Measurements from ENCODE around the gene MGAT4A. TPM values are rescaled to one million over a fixed set of nuclear protein-coding genes. Genes with fewer than 3 reads are reported as not detected.
A peak's percentile ranks its signal among the peaks of the same experiment; 100 is the strongest.
"Not testable (repeated sequence)": the region's sequence is repeated elsewhere in the genome, so short reads cannot be mapped to it uniquely, and the experiment has no call there.

The MGAT4A gene
- polyA plus RNA-seq, 2 donors = 2.8 to 3.0 TPM

- Histone ChIP-seq H3K36me3 (ENCODE audit: control insufficient read depth in 2 of 2, insufficient read depth in 2 of 2, low read length in 1 of 2) (no peaks in the 10 kb centered on the region), H3K9me3 (ENCODE audit: control insufficient read depth in 2 of 2, insufficient read depth in 1 of 2, low read depth in 1 of 2, low read length in 1 of 2) (no peaks in the 10 kb centered on the region), H3K4me3 (ENCODE audit: low read depth in 1 of 2, low read length in 2 of 2) (no peak overlapping the region), H3K27me3 (ENCODE audit: control insufficient read depth in 1 of 2, insufficient read depth in 2 of 2, low read length in 2 of 2) (no peaks in the 10 kb centered on the region), H3K4me1 (ENCODE audit: control insufficient read depth in 2 of 2, insufficient read depth in 2 of 2, low read length in 1 of 2) (no peaks in the 10 kb centered on the region), H3K27ac (ENCODE audit: low read depth in 2 of 2, low read length in 1 of 2) (no peak overlapping the region)
- WGBS, 2 donors = 91 to 96% methylated on average over 3 of the region's 3 CpGs
Observed at GRCh38 chr2:98674233-98674964, 56.5 kb downstream of the MGAT4A start.

GRCh38 chr2:98669675-98670074 lies 61.3 kb downstream of the MGAT4A start:
- H3K4me1 ChIP-seq (ENCODE audit: control insufficient read depth in 2 of 2, insufficient read depth in 2 of 2, low read length in 1 of 2) = no peaks in the 10 kb centered on the region
- no peak overlapping the region for H3K4me3 ChIP-seq (ENCODE audit: low read depth in 1 of 2, low read length in 2 of 2)
- H3K27me3 ChIP-seq (ENCODE audit: control insufficient read depth in 1 of 2, insufficient read depth in 2 of 2, low read length in 2 of 2) = no peaks in the 10 kb centered on the region
- no peak overlapping the region for H3K27ac ChIP-seq (ENCODE audit: low read depth in 2 of 2, low read length in 1 of 2)
- no peaks in the 10 kb centered on the region for H3K36me3 ChIP-seq (ENCODE audit: control insufficient read depth in 2 of 2, insufficient read depth in 2 of 2, low read length in 1 of 2)
- no peaks in the 10 kb centered on the region for H3K9me3 ChIP-seq (ENCODE audit: control insufficient read depth in 2 of 2, insufficient read depth in 1 of 2, low read depth in 1 of 2, low read length in 1 of 2)
- WGBS, 2 donors = 62 to 73% methylated on average over 1 of the region's 1 CpG

GRCh38 chr2:98665677-98666076 lies 65.3 kb downstream of the MGAT4A start:
- 77 to 89% methylated on average over 3 of the region's 3 CpGs for WGBS, 2 donors
- Histone ChIP-seq H3K4me3 (ENCODE audit: low read depth in 1 of 2, low read length in 2 of 2) (no peak overlapping the region), H3K4me1 (ENCODE audit: control insufficient read depth in 2 of 2, insufficient read depth in 2 of 2, low read length in 1 of 2) (no peaks in the 10 kb centered on the region), H3K27me3 (ENCODE audit: control insufficient read depth in 1 of 2, insufficient read depth in 2 of 2, low read length in 2 of 2) (no peaks in the 10 kb centered on the region), H3K36me3 (ENCODE audit: control insufficient read depth in 2 of 2, insufficient read depth in 2 of 2, low read length in 1 of 2) (no peaks in the 10 kb centered on the region), H3K9me3 (ENCODE audit: control insufficient read depth in 2 of 2, insufficient read depth in 1 of 2, low read depth in 1 of 2, low read length in 1 of 2) (no peaks in the 10 kb centered on the region), H3K27ac (ENCODE audit: low read depth in 2 of 2, low read length in 1 of 2) (no peak overlapping the region)

GRCh38 chr2:98664323-98664722 lies 66.6 kb downstream of the MGAT4A start:
- Histone ChIP-seq H3K9me3 (ENCODE audit: control insufficient read depth in 2 of 2, insufficient read depth in 1 of 2, low read depth in 1 of 2, low read length in 1 of 2) (no peaks in the 10 kb centered on the region), H3K27ac (ENCODE audit: low read depth in 2 of 2, low read length in 1 of 2) (no peak overlapping the region), H3K36me3 (ENCODE audit: control insufficient read depth in 2 of 2, insufficient read depth in 2 of 2, low read length in 1 of 2) (peaks cover 0 to under 1% of the 10 kb centered on the region in 2 donors), H3K27me3 (ENCODE audit: control insufficient read depth in 1 of 2, insufficient read depth in 2 of 2, low read length in 2 of 2) (no peaks in the 10 kb centered on the region), H3K4me3 (ENCODE audit: low read depth in 1 of 2, low read length in 2 of 2) (no peak overlapping the region), H3K4me1 (ENCODE audit: control insufficient read depth in 2 of 2, insufficient read depth in 2 of 2, low read length in 1 of 2) (no peaks in the 10 kb centered on the region)
- 65 to 78% methylated on average over 3 of the region's 3 CpGs for WGBS, 2 donors

GRCh38 chr2:98663511-98664090 lies 67.3 kb downstream of the MGAT4A start:
- no peaks in the 10 kb centered on the region for H3K27me3 ChIP-seq (ENCODE audit: control insufficient read depth in 1 of 2, insufficient read depth in 2 of 2, low read length in 2 of 2)
- WGBS, 2 donors = 86% methylated on average over 12 of the region's 12 CpGs
- H3K4me1 ChIP-seq (ENCODE audit: control insufficient read depth in 2 of 2, insufficient read depth in 2 of 2, low read length in 1 of 2) = no peaks in the 10 kb centered on the region

GRCh38 chr2:98659491-98659840 lies 71.5 kb downstream of the MGAT4A start:
- H3K4me1 ChIP-seq (ENCODE audit: control insufficient read depth in 2 of 2, insufficient read depth in 2 of 2, low read length in 1 of 2) = not testable (repeated sequence)
- peak overlapping the region in 1 of 2 donors; percentile 49 for H3K27ac ChIP-seq (ENCODE audit: low read depth in 2 of 2, low read length in 1 of 2)
- WGBS, 2 donors = 87 to 89% methylated on average over 3 of the region's 3 CpGs

More at GRCh38 chr2:98663511-98664090, 67.3 kb downstream of the MGAT4A start:
- H3K4me3 ChIP-seq (ENCODE audit: low read depth in 1 of 2, low read length in 2 of 2) = no peak overlapping the region
- peaks cover 0 to 2% of the 10 kb centered on the region in 2 donors for H3K36me3 ChIP-seq (ENCODE audit: control insufficient read depth in 2 of 2, insufficient read depth in 2 of 2, low read length in 1 of 2)
- no peaks in the 10 kb centered on the region for H3K9me3 ChIP-seq (ENCODE audit: control insufficient read depth in 2 of 2, insufficient read depth in 1 of 2, low read depth in 1 of 2, low read length in 1 of 2)
- H3K27ac ChIP-seq (ENCODE audit: low read depth in 2 of 2, low read length in 1 of 2) = peak overlapping the region in 1 of 2 donors; percentile 17

GRCh38 chr2:98658816-98659490 lies 72.0 kb downstream of the MGAT4A start:
- Histone ChIP-seq H3K9me3 (ENCODE audit: control insufficient read depth in 2 of 2, insufficient read depth in 1 of 2, low read depth in 1 of 2, low read length in 1 of 2) (no peaks in the 10 kb centered on the region), H3K36me3 (ENCODE audit: control insufficient read depth in 2 of 2, insufficient read depth in 2 of 2, low read length in 1 of 2) (peaks cover 0 to 2% of the 10 kb centered on the region in 2 donors), H3K27ac (ENCODE audit: low read depth in 2 of 2, low read length in 1 of 2) (peak overlapping the region in 1 of 2 donors; percentile 49), H3K27me3 (ENCODE audit: control insufficient read depth in 1 of 2, insufficient read depth in 2 of 2, low read length in 2 of 2) (no peaks in the 10 kb centered on the region), H3K4me3 (ENCODE audit: low read depth in 1 of 2, low read length in 2 of 2) (no peak overlapping the region), H3K4me1 (ENCODE audit: control insufficient read depth in 2 of 2, insufficient read depth in 2 of 2, low read length in 1 of 2) (no peaks in the 10 kb centered on the region)
- WGBS, 2 donors = 83 to 84% methylated on average over 4 of the region's 4 CpGs

More at GRCh38 chr2:98659491-98659840, 71.5 kb downstream of the MGAT4A start:
- H3K27me3 ChIP-seq (ENCODE audit: control insufficient read depth in 1 of 2, insufficient read depth in 2 of 2, low read length in 2 of 2); H3K4me3 ChIP-seq (ENCODE audit: low read depth in 1 of 2, low read length in 2 of 2); H3K9me3 ChIP-seq (ENCODE audit: control insufficient read depth in 2 of 2, insufficient read depth in 1 of 2, low read depth in 1 of 2, low read length in 1 of 2); H3K36me3 ChIP-seq (ENCODE audit: control insufficient read depth in 2 of 2, insufficient read depth in 2 of 2, low read length in 1 of 2): not testable (repeated sequence)

GRCh38 chr2:98656800-98657199 lies 74.1 kb downstream of the MGAT4A start:
- Histone ChIP-seq H3K9me3 (ENCODE audit: control insufficient read depth in 2 of 2, insufficient read depth in 1 of 2, low read depth in 1 of 2, low read length in 1 of 2) (no peaks in the 10 kb centered on the region), H3K36me3 (ENCODE audit: control insufficient read depth in 2 of 2, insufficient read depth in 2 of 2, low read length in 1 of 2) (peaks cover 0 to 2% of the 10 kb centered on the region in 2 donors), H3K27me3 (ENCODE audit: control insufficient read depth in 1 of 2, insufficient read depth in 2 of 2, low read length in 2 of 2) (no peaks in the 10 kb centered on the region), H3K27ac (ENCODE audit: low read depth in 2 of 2, low read length in 1 of 2) (no peak overlapping the region), H3K4me1 (ENCODE audit: control insufficient read depth in 2 of 2, insufficient read depth in 2 of 2, low read length in 1 of 2) (no peaks in the 10 kb centered on the region), H3K4me3 (ENCODE audit: low read depth in 1 of 2, low read length in 2 of 2) (no peak overlapping the region)
- WGBS, 2 donors = 73 to 84% methylated on average over 4 of the region's 4 CpGs

GRCh38 chr2:98654699-98655495 lies 76.0 kb downstream of the MGAT4A start:
- H3K36me3 ChIP-seq (ENCODE audit: control insufficient read depth in 2 of 2, insufficient read depth in 2 of 2, low read length in 1 of 2) = peaks cover 0 to 2% of the 10 kb centered on the region in 2 donors
- H3K27ac ChIP-seq (ENCODE audit: low read depth in 2 of 2, low read length in 1 of 2) = no peak overlapping the region
- H3K4me1 ChIP-seq (ENCODE audit: control insufficient read depth in 2 of 2, insufficient read depth in 2 of 2, low read length in 1 of 2) = no peaks in the 10 kb centered on the region
- no peaks in the 10 kb centered on the region for H3K27me3 ChIP-seq (ENCODE audit: control insufficient read depth in 1 of 2, insufficient read depth in 2 of 2, low read length in 2 of 2)
- 84 to 85% methylated on average over 3 of the region's 3 CpGs for WGBS, 2 donors
- H3K9me3 ChIP-seq (ENCODE audit: control insufficient read depth in 2 of 2, insufficient read depth in 1 of 2, low read depth in 1 of 2, low read length in 1 of 2) = no peaks in the 10 kb centered on the region
- H3K4me3 ChIP-seq (ENCODE audit: low read depth in 1 of 2, low read length in 2 of 2) = no peak overlapping the region

Data from esophagus (tissue), 2 donors.